ENCODE measurements around the gene CANX.

GRCh38 chr5:179749857-179750508 lies 51.2 kb downstream of the CANX start:
- TF ChIP-seq POLR2A (IDR thresholded peaks at IDR 0.05; ENCODE audit: low read depth, low read length) (no peak), POLR2AphosphoS5 (IDR thresholded peaks at IDR 0.05; ENCODE audit: low read depth, low read length) (no peak), SPI1 (IDR thresholded peaks at IDR 0.05; ENCODE audit: low read depth, low read length) (no peak), POU2F2 (IDR thresholded peaks at IDR 0.05; ENCODE audit: low read depth, low read length) (no peak)

Data from GM12891 (cell line).